Pancreas (tissue), 10 donors: ENCODE results near the gene MED28. TPM values are rescaled to one million over a fixed set of nuclear protein-coding genes. Genes with fewer than 3 reads are reported as not detected.
A peak's percentile ranks its signal among the peaks of the same experiment; 100 is the strongest.

Experiments
- ATAC-seq, 4 donors: fragments of 200-7000 bp; cut with Tn5 transposase; one replicate each; pipeline versions ENCODE4 v1.8.0 to v1.9.1; 2020; ENCODE audit warnings: mild to moderate bottlenecking in 4 of 4, moderate library complexity in 4 of 4
- DNase-seq, 6 donors: peaks; one replicate each; pipeline ENCODE4 v3.0.0-alpha.2; 2020
- FAIRE-seq: peaks from 2 replicates; lab custom pipeline; 2012; peaks lifted over from hg19 to GRCh38; lab: Jason Lieb, UNC
- H3K27ac ChIP-seq, 4 donors: fragments of 200-600 bp; sonication (generic); 1 replicate in 3 of 4; 2 replicates in 1 of 4; pipeline versions ENCODE4 v1.5.0 to v1.8.0; 2020
- H3K27me3 ChIP-seq, 4 donors: fragments of 200-600 bp; one replicate each; pipeline ENCODE4 v1.8.0; 2021
- H3K36me3 ChIP-seq, 3 donors: fragments of 200-600 bp; sonication (generic) in 1 of 3; one replicate each; pipeline versions ENCODE4 v1.5.0 to v1.8.0; 2020 to 2021
- H3K4me1 ChIP-seq, 3 donors: fragments of 200-600 bp; one replicate each; pipeline ENCODE4 v1.8.0; 2021
- H3K4me3 ChIP-seq, 4 donors: fragments of 200-600 bp; sonication (generic) in 2 of 4; one replicate each; pipeline versions ENCODE4 v1.5.0 to v1.8.0; 2020 to 2021
- H3K9me3 ChIP-seq, 4 donors: fragments of 200-600 bp; one replicate each; pipeline ENCODE4 v1.8.0; 2021
- CTCF ChIP-seq, 4 donors: fragments of 200-600 bp; sonication (generic) in 3 of 4; IDR thresholded peaks; one replicate each; pipeline versions ENCODE4 v1.5.0 to v1.8.0; 2021; ENCODE audit warnings: antibody characterized with exemption in 4 of 4
- WGBS, 2 donors: extraction: QIAGEN DNeasy Blood & Tissue Kit; methylation state at CpG; one replicate each; pipeline ENCODE4 v1.1.7; 2013; 5-methylcytosine and 5-hydroxymethylcytosine counted together
- intact Hi-C, 3 donors: fragments of 100-400 bp; cut with DNase I; formaldehyde crosslinking; loops; one replicate each; pipeline versions ENCODE4 v1.11.1 to v1.14.2; 2022
- polyA plus RNA-seq, 2 donors: library from polyadenylated mRNA; stranded (reverse); fragments of 200-250 nt; gene quantifications; one replicate each; pipeline ENCODE4 v1.2.3, GENCODE V29; 2013
- total RNA-seq, 6 donors: library from RNA; stranded (reverse); fragmentation: NEBNext Ultra II Directional in 4 of 6; extraction: Animal tissue kit (Norgen Biotek cat#: 25700) in 4 of 6; gene quantifications; one replicate each; pipeline versions ENCODE4 v1.2.1 to v1.2.4, GENCODE V29; 2021 to 2023
- donor health status: healthy with polysubstance abuse.
- donor health status: DM: no; HTN: no; CAD: no; lungs with moderate emphysema.
- donor health status: DM: no; HTN: no; CAD: no.
- donor health status: control.
- donor health status: control.
- donor health status: Bipolar disorder and iron deficiency.
- donor health status: DM: yes; HTN: yes; CAD: no.
- donor health status: DM: no; HTN: no; CAD: no.
- donor health status: DM: no; HTN: no; CAD: no.
- donor health status: DM: yes; HTN: yes; CAD: no.

The MED28 gene
- total and polyA plus RNA-seq, 8 donors, result 5.1 to 28.5 (median 12.4) TPM

DNA sequence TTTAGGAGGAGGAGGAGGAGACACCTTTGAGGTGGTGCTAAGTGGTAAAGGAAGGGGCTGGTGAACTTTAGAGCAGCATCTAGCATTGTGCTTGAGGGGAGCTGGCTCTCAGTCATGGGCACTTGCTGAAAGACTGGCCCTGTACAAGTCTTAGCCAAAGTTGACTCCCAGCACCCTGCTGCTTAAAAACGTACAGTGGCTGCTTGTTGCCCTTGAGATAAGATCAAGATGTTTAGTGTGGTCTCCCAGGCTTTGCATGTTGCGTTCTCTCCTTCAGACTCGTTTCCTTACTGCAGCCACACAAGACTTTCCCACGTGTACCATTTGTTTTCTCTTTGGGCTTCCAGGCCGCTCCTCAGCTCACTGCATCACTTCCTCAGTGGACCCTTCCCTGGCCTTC lies 1.8 kb downstream of the MED28 start:
- ATAC-seq (no peak), FAIRE-seq (no peak), DNase-seq (no peak)
- 60 to 62% methylated on average over 5 of the region's 5 CpGs for WGBS, 2 donors
- H3K9me3 ChIP-seq, result no peaks in the 10 kb centered on the region
- H3K27me3 ChIP-seq, result no peaks in the 10 kb centered on the region
- peaks cover 0 to 9% (median 7%) of the 10 kb centered on the region in 3 donors for H3K36me3 ChIP-seq
- peaks cover 8 to 13% (median 10%) of the 10 kb centered on the region in 3 donors for H3K4me1 ChIP-seq
- H3K4me3 ChIP-seq, result no peak overlapping the region
- no peak overlapping the region for H3K27ac ChIP-seq
- intact Hi-C loops, result no loop called here
- no peak for TF ChIP-seq CTCF (IDR thresholded peaks at IDR 0.05)

DNA sequence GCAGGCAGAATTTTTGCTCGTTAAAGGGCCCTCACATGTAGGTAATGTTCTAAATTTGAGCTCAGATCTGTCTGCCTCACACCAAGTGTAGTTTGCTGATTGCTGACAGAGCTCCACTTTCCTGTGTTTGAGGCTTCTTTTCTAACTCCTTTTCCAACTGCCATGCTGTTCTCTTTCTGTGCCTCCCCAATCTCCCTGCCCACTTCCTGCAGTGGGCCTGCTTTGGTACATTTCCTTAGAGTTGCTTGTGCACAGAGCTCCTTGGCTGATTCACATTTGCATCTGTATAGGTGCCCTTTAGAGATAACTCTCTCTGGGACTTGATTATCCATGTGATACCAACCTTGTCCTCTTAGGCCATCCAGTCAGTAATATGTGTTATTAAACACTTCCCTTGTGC lies 4.5 kb downstream of the MED28 start:
- DNase-seq (no peak), ATAC-seq (no peak), FAIRE-seq (no peak)
- 28 to 43% methylated on average over 1 of the region's 1 CpG for WGBS, 2 donors
- intact Hi-C loops, result no loop called here
- no peak for TF ChIP-seq CTCF (IDR thresholded peaks at IDR 0.05)
- no peaks in the 10 kb centered on the region for H3K9me3 ChIP-seq
- H3K4me1 ChIP-seq, result peaks cover 8 to 13% (median 10%) of the 10 kb centered on the region in 3 donors
- H3K36me3 ChIP-seq, result peaks cover 3 to 32% (median 21%) of the 10 kb centered on the region in 3 donors
- no peak overlapping the region for H3K27ac ChIP-seq
- H3K27me3 ChIP-seq, result no peaks in the 10 kb centered on the region
- H3K4me3 ChIP-seq, result no peak overlapping the region

DNA sequence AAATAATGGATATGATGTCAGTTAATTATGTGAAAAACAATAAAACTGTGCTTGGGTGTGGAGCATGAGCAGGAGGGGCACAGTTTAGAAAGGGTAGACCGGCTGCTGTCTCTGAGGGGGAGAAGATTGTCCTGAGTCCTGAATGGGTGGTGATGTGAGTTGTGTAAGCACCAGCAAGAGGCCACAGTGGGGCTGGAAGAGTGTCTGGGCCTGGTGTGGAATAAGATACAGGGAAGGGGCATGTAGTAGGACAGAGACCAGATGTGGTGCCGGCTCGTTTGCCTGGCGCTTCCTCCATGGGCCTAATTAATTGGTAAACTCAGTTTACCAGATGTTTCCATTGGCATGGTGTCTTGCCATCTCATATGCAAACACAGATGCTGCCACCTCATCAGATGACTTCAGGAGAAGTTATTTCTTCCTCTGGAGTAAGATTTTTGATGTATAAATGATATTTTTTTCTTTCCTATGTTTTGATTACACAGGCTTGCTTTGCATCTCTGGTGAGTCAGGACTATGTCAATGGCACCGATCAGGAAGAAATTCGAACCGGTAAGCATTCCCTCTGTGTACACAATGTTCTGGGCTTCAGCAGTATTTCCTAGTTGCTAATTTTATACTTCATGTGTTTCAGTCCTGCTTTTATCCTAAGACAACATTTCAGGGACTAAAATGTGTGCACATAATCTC lies 5.1 kb downstream of the MED28 start:
- peak in 2 of 4 donors; percentile 52 to 58 for ATAC-seq
- no peak for FAIRE-seq
- peaks cover 3 to 38% (median 21%) of the 10 kb centered on the region in 3 donors for H3K36me3 ChIP-seq
- H3K27ac ChIP-seq, result no peak overlapping the region
- no peak for TF ChIP-seq CTCF (IDR thresholded peaks at IDR 0.05)
- no peak overlapping the region for H3K4me3 ChIP-seq
- DNase-seq, result no peak
- H3K4me1 ChIP-seq, result peaks cover 8 to 13% (median 10%) of the 10 kb centered on the region in 3 donors
- WGBS, 2 donors, result 57% methylated on average over 7 of the region's 7 CpGs
- no peaks in the 10 kb centered on the region for H3K27me3 ChIP-seq
- intact Hi-C loops, result no loop called here
- no peaks in the 10 kb centered on the region for H3K9me3 ChIP-seq

- 79 to 84% methylated on average over 7 of the region's 7 CpGs for WGBS, 2 donors
- ATAC-seq (no peak), FAIRE-seq (no peak), DNase-seq (no peak)
- intact Hi-C loops, result no loop called here
- TF ChIP-seq CTCF (IDR thresholded peaks at IDR 0.05), result no peak
- no peaks in the 10 kb centered on the region for H3K27me3 ChIP-seq
- peaks cover 5 to 72% (median 43%) of the 10 kb centered on the region in 3 donors for H3K36me3 ChIP-seq
- no peaks in the 10 kb centered on the region for H3K4me1 ChIP-seq
- H3K9me3 ChIP-seq, result no peaks in the 10 kb centered on the region
- no peak overlapping the region for H3K27ac ChIP-seq
- no peak overlapping the region for H3K4me3 ChIP-seq
Observed at GRCh38 chr4:17623451-17624001, 9.1 kb downstream of the MED28 start.

GRCh38 chr4:17624821-17625220 lies 10.4 kb downstream of the MED28 start:
- WGBS, 2 donors, result 78 to 89% methylated on average over 2 of the region's 2 CpGs
- Histone ChIP-seq H3K4me3 (no peak overlapping the region), H3K9me3 (no peaks in the 10 kb centered on the region), H3K36me3 (peaks cover 5 to 76% (median 43%) of the 10 kb centered on the region in 3 donors), H3K4me1 (no peaks in the 10 kb centered on the region), H3K27me3 (no peaks in the 10 kb centered on the region), H3K27ac (no peak overlapping the region)
- ATAC-seq (no peak), FAIRE-seq (no peak), DNase-seq (no peak)
- intact Hi-C loops, result no loop called here
- TF ChIP-seq CTCF (IDR thresholded peaks at IDR 0.05), result no peak
